ENCODE results near the gene IL33. TPM values are rescaled to one million over a fixed set of nuclear protein-coding genes. Genes with fewer than 3 reads are reported as not detected.
A peak's percentile ranks its signal among the peaks of the same experiment; 100 is the strongest.

The IL33 gene
- total RNA-seq, 1 experiment from 2014 or later = not detected

DNA sequence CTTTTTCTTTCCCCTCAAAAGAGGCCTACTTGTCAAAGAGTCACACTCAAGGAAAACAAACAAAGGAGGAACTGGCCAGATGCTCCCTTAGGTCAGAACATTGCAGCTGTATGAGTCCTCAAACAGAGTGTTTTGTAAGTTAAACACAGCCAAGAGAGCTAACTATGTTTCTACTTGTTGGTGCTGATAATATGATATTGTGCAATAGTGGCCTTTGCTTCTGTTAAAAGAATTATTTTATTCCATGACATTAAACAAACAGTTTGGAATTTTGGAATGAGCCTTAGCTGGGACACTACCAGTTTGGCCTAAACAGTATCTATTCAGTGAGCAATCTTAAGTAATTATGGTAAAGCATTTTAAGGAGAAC, 56.6 kb downstream of the IL33 start:
- Histone ChIP-seq H3F3A (ENCODE audit: insufficient read depth, low read depth) (no peaks in the 10 kb centered on the region), H3K27ac (no peak overlapping the region), H3K4me3 (no peak overlapping the region), H3K9me3 (ENCODE audit: insufficient read depth, low read depth) (no peaks in the 10 kb centered on the region), H3K4me1 (replicated peaks; ENCODE audit: insufficient read depth) (no peaks in the 10 kb centered on the region), H3K9me2 (ENCODE audit: insufficient read depth) (no peaks in the 10 kb centered on the region), H3K4me2 (no peak overlapping the region), H2AFZ (no peak overlapping the region), H3K36me3 (ENCODE audit: low read depth) (no peaks in the 10 kb centered on the region), H3K79me2 (ENCODE audit: low read depth) (no peaks in the 10 kb centered on the region), H3K27me3 (ENCODE audit: insufficient read depth, low read depth) (no peaks in the 10 kb centered on the region), H4K20me1 (ENCODE audit: insufficient read depth) (no peaks in the 10 kb centered on the region)
- CTCF ChIA-PET = no interaction called here
- POLR2A ChIA-PET (ENCODE audit: unreplicated experiment) = no interaction called here
- intact Hi-C loops (cut with micrococcal nuclease; ENCODE audit: unreplicated experiment) = no loop called here
- DNase-seq = no peak
- no TSS peak for BruUV-seq (replicated peaks)
- TF ChIP-seq CTCF (conservative IDR thresholded peaks at IDR 0.05) (no peak), EZH2 (IDR thresholded peaks at IDR 0.05; ENCODE audit: low read depth) (no peak)

- DNase-seq = no peak
- Histone ChIP-seq H3K4me3 (no peak overlapping the region), H3K36me3 (ENCODE audit: low read depth) (no peaks in the 10 kb centered on the region), H3F3A (ENCODE audit: insufficient read depth, low read depth) (no peaks in the 10 kb centered on the region), H3K4me2 (no peak overlapping the region), H4K20me1 (ENCODE audit: insufficient read depth) (no peaks in the 10 kb centered on the region), H3K9me3 (ENCODE audit: insufficient read depth, low read depth) (no peaks in the 10 kb centered on the region), H3K27ac (no peak overlapping the region), H3K79me2 (ENCODE audit: low read depth) (no peaks in the 10 kb centered on the region), H2AFZ (no peak overlapping the region), H3K27me3 (ENCODE audit: insufficient read depth, low read depth) (no peaks in the 10 kb centered on the region), H3K9me2 (ENCODE audit: insufficient read depth) (no peaks in the 10 kb centered on the region), H3K4me1 (replicated peaks; ENCODE audit: insufficient read depth) (no peaks in the 10 kb centered on the region)
- CTCF ChIA-PET = no interaction called here
- TF ChIP-seq EZH2 (IDR thresholded peaks at IDR 0.05; ENCODE audit: low read depth) (no peak), CTCF (conservative IDR thresholded peaks at IDR 0.05) (no peak)
- POLR2A ChIA-PET (ENCODE audit: unreplicated experiment) = no interaction called here
- intact Hi-C loops (cut with micrococcal nuclease; ENCODE audit: unreplicated experiment) = no loop called here
- no TSS peak for BruUV-seq (replicated peaks)
These were observed 61.8 kb downstream of the IL33 start for GRCh38 chr9:6277417-6277816.

- ChIA-PET POLR2A (ENCODE audit: unreplicated experiment) (no interaction called here), CTCF (no interaction called here)
- H3F3A ChIP-seq (ENCODE audit: insufficient read depth, low read depth) = peaks cover 12% of the 10 kb centered on the region; the same call in 1 of the 2 replicates
- H3K79me2 ChIP-seq (ENCODE audit: low read depth) = no peaks in the 10 kb centered on the region
- H3K27me3 ChIP-seq (ENCODE audit: insufficient read depth, low read depth) = no peaks in the 10 kb centered on the region
- peak overlapping the region; percentile 68 for H2AFZ ChIP-seq
- H4K20me1 ChIP-seq (ENCODE audit: insufficient read depth) = no peaks in the 10 kb centered on the region
- H3K4me3 ChIP-seq = no peak overlapping the region
- no peaks in the 10 kb centered on the region for H3K9me3 ChIP-seq (ENCODE audit: insufficient read depth, low read depth)
- H3K4me1 ChIP-seq (replicated peaks; ENCODE audit: insufficient read depth) = peaks cover 14% of the 10 kb centered on the region
- peak overlapping the region; percentile 75 for H3K27ac ChIP-seq
- no TSS peak for BruUV-seq (replicated peaks)
- H3K4me2 ChIP-seq = peak overlapping the region; percentile 38; the same call in 1 of the 2 replicates
- intact Hi-C loops (cut with micrococcal nuclease; ENCODE audit: unreplicated experiment) = loop anchor here (10.0 kb wide), 2 partner anchors 87 to 417 kb away; partner anchors contain the start of gene IL33
- no peaks in the 10 kb centered on the region for H3K36me3 ChIP-seq (ENCODE audit: low read depth)
- no peak for DNase-seq
- H3K9me2 ChIP-seq (ENCODE audit: insufficient read depth) = no peaks in the 10 kb centered on the region
- TF ChIP-seq EZH2 (IDR thresholded peaks at IDR 0.05; ENCODE audit: low read depth) (no peak), CTCF (conservative IDR thresholded peaks at IDR 0.05) (no peak)
These were observed 86.3 kb downstream of the IL33 start for GRCh38 chr9:6301858-6302257.

All from PC-9 (cell line).